Left forelimb (tissue), 1 donor: Measurements from ENCODE around the gene DNAH2.
A peak's percentile ranks its signal among the peaks of the same experiment; 100 is the strongest.

Source experiments
- DNase-seq: peaks from one replicate; pipeline ENCODE4 v3.0.0-alpha.2; 2018; ENCODE audit warnings: low spot score

DNAH2 gene

DNA sequence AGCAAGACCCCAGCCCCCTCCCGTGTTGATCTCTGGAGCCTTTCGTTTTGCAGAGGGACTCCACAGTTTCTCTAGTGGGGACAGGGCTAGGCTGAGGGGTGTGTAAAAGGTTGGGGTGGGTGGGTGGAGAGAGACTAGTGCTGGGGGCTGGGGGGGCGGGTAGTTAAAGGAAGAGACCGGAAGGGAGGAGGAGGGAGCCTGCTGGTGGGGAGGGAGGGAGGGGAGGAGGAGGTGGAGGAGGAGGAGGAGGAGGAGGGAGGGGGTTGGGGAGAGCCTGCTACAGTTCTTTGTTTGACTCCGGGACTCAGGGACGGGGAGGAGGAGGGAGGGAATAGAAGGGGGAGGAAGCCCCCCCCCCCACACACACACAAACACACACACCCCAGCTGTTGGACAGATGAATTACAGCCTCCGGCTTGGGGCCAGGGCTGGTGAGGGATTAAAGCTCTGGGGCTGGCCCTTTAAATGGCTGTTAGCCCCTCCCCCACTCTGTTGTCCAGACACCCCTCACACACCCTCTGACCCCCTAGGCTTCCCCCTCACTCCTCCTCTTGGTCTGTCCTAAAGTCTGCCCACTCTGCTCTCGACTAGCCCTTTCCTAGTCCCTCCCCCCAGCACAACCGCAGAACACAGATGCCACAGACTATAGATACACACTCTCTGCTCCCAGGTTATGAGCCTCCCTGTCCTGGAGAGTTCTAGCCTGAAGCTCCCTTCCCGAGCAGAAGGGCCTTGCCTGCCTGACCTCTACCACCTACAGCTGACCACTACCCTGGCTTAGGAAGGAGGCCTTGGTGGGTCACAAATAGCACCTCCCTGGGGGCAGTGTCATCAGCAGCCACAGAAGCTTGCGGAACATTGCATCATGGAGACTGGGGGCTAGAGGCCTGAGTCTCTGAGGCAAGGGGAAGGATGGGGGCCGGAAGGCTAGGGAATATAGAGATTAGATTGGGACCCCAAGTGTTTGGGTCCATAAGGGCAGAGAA lies 120.8 kb downstream of the DNAH2 start:
- DNase-seq = no peak

GRCh38 chr17:7839190-7839875 lies 121.8 kb downstream of the DNAH2 start:
- no peak for DNase-seq

DNA sequence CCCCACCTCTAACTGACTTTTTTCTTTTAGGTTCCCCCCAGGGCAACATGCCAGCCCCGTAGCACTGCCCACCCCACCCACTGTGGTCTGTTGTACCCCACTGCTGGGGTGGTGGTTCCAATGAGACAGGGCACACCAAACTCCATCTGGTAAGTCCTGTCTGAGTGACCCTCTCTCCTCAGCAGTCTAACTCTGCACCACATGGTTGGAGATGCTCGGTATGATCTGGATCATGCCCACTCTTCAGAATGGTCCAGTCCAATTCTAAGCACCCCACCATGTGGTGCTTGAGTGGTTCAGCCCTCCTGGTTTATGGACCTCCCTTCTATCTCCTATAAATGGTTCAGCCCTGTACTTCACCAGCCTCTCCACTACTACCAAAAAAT lies 122.3 kb downstream of the DNAH2 start:
- no peak for DNase-seq

GRCh38 chr17:7840441-7840840 lies 122.9 kb downstream of the DNAH2 start:
- no peak for DNase-seq

GRCh38 chr17:7840875-7841274 lies 123.3 kb downstream of the DNAH2 start:
- no peak for DNase-seq

DNA sequence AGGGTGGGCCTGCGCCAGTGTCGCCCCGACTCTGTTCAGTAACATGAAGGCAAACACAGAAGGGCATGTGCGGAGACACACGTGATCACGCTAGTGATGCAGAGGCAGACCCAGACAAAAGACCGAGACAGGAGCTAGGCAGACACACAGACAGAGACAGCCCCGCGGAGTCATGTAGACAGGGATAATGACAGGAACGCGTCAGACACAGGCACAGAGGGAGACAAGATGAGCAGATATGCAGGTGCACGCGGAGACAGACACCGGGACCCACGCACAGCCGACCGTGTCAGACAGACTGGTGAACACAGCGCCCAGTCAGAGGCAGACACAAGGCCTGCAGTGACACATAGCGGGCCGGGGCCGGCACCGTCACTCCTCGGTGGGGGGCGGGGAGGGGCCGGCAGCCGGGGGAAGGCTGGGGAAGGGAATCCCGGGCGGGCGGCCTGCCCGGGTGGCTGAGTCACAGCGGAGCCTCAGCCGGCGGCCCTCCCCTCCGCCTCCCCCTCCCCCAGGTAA lies 123.9 kb downstream of the DNAH2 start:
- peak; percentile 87 for DNase-seq

DNA sequence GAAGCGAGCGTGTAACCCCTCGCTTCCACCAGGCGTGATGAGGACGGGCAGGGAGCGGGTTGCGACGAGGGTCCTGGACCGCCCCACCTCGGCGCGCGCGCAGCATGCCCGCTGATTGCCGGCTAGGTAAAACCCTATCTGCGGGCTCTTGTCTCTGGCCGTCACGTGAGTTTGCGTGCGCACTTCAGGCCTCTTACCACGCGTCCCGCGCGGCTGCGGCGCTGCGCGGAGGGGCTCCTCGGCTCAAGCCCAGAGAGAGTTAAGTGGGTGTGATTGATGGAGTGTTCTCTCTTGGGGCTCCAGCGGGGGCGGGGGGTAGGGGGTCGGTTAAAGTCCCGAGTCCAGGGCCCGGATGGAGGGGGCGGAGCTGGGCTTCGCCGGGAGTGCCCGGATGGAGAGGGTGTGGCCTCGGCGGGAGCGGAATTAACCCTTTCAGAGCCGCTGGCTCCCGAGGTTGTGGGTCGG lies 124.4 kb downstream of the DNAH2 start:
- peak; percentile 97 for DNase-seq

DNA sequence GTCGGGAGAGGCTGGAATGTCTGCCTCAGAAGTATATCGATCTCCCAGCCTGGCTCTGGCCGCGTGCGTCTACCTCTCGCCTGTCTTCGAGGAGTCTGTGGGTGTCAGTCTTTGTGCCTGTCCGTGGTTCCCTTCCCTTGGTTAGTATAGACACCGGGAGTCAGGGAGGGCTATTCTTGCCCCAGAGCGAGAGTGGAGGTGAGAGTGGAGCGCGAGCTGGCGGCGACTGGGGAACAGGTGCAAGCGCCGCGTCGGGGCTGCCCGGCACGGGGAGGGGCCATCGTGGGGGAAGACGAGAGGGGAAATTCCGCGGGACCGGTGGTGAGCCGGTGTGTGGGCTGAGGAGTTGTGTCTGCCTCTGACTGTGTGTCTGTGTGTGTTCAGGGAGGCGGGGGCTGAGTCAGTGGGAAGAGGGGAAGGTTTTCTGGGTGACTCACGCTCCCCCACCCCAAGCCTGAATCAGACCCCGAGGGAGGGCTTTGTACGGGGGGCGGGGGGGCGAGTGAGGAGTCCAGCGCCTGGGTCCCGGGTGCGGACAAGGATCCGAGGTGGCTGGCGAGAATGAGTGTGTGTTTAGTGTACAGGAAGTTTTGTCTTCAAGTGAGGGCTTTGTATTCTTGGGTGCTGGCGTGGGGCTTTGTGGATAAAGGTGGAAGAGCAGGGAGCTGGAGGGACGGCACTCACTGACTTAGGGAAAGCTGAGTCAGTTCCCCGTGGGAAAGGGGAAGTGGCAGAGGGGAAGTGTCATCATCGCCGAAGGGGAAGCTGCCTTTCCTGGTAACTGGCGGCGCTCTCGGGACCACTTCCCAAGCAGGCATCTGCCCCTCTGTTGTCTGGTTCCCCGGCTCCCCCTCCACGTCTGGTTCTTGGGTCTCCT lies 125.1 kb downstream of the DNAH2 start:
- DNase-seq = peak; percentile 78

GRCh38 chr17:7843257-7843535 lies 125.7 kb downstream of the DNAH2 start:
- no peak for DNase-seq

- DNase-seq = peak; percentile 85
Observed at GRCh38 chr17:7843536-7844291, 126.2 kb downstream of the DNAH2 start.

GRCh38 chr17:7844292-7845154 lies 127.0 kb downstream of the DNAH2 start:
- peak; percentile 90 for DNase-seq

DNA sequence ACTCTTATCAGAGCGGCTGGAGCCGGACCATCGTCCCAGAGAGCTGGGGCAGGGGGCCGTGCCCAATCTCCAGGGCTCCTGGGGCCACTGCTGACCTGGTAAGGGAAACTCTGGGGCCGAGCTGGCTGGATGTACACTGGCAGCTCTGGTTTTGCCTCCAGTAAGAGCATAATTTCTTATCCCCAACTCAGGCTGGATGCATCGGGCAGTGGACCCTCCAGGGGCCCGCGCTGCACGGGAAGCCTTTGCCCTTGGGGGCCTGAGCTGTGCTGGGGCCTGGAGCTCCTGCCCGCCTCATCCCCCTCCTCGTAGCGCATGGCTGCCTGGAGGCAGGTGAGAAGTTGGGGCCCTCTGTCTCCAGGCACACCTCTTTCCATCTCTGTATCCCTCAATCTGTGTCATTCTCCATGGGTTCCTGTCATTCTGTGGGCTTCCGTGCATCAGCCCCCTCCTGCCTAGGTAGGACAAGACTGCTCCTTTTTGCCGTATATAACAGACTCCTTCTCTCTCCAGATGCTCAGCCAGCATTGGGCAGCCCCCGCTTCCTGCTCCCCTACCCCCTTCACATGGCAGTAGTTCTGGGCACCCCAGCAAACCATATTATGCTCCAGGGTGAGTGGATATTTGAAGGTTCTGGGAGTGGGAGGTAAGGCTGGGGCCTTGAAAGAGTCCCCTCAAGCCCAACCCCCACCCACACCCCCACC lies 128.0 kb downstream of the DNAH2 start:
- DNase-seq = no peak

GRCh38 chr17:7846063-7846735 lies 128.7 kb downstream of the DNAH2 start:
- peak; percentile 37 for DNase-seq

- DNase-seq = peak; percentile 57
Observed at GRCh38 chr17:7846765-7847661, 129.5 kb downstream of the DNAH2 start.

GRCh38 chr17:7848131-7848579 lies 130.6 kb downstream of the DNAH2 start:
- DNase-seq = peak; percentile 61

DNA sequence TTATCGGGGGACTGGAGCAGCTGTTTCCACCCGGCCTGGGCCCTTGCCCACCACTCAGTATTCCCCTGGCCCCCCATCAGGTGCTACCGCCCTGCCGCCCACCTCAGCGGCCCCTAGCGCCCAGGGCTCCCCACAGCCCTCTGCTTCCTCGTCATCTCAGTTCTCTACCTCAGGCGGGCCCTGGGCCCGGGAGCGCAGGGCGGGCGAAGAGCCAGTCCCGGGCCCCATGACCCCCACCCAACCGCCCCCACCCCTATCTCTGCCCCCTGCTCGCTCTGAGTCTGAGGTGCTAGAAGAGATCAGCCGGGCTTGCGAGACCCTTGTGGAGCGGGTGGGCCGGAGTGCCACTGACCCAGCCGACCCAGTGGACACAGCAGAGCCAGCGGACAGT lies 131.2 kb downstream of the DNAH2 start:
- peak; percentile 53 for DNase-seq

GRCh38 chr17:7849130-7849750 lies 131.7 kb downstream of the DNAH2 start:
- DNase-seq = peak; percentile 55
